Keratinocyte (primary cell): ENCODE data around the gene LRRN4CL. TPM values are rescaled to one million over a fixed set of nuclear protein-coding genes. Genes with fewer than 3 reads are reported as not detected.
A peak's percentile ranks its signal among the peaks of the same experiment; 100 is the strongest.

Experiments
- DNase-seq: peaks from one replicate; pipeline ENCODE4 v3.0.0-alpha.2; 2011; ENCODE audit warnings: low read depth, missing footprints, low spot score
- FAIRE-seq: peaks from 2 replicates; lab custom pipeline; 2011; peaks lifted over from hg19 to GRCh38; lab: Jason Lieb, UNC
- H2AFZ ChIP-seq: 2 replicates; pipeline ENCODE4 v1.6.0; 2012; ENCODE audit warnings: low read length, control low read depth, inconsistent platforms; ENCODE audit not compliant: control insufficient read depth
- H3K27ac ChIP-seq: 2 replicates; pipeline ENCODE4 v1.5.1; 2011; ENCODE audit warnings: low read length; ENCODE audit not compliant: control insufficient read depth, insufficient read depth
- H3K27me3 ChIP-seq: 3 replicates; pipeline ENCODE4 v1.6.0; 2011; ENCODE audit warnings: low read length; ENCODE audit not compliant: control insufficient read depth, insufficient read depth; ENCODE audit errors: extremely low read depth
- H3K36me3 ChIP-seq, 2 experiments: 2 replicates in 1 of 2; 3 replicates in 1 of 2; pipeline ENCODE4 v1.5.1; 2011; ENCODE audit warnings: low read length in 2 of 2, mild to moderate bottlenecking in 1 of 2; ENCODE audit not compliant: control insufficient read depth in 2 of 2, insufficient read depth in 2 of 2; ENCODE audit errors: extremely low read depth in 1 of 2
- H3K4me1 ChIP-seq: 3 replicates; pipeline ENCODE4 v1.5.1; 2011; ENCODE audit warnings: low read length; ENCODE audit not compliant: control insufficient read depth, insufficient read depth; ENCODE audit errors: extremely low read depth
- H3K4me2 ChIP-seq: 3 replicates; pipeline ENCODE4 v1.6.0; 2011; ENCODE audit warnings: low read depth, low read length; ENCODE audit not compliant: control insufficient read depth, insufficient read depth; ENCODE audit errors: extremely low read depth
- H3K4me3 ChIP-seq, 3 experiments: fragments of 200-600 bp in 1 of 3; sonication (generic) in 1 of 3; 2 replicates in 2 of 3; 3 replicates in 1 of 3; pipeline ENCODE4 v1.5.1; 2011 to 2016; ENCODE audit warnings: low read length in 3 of 3, mild to moderate bottlenecking in 3 of 3, control low read depth in 2 of 3, inconsistent platforms in 1 of 3, low read depth in 1 of 3, mixed read lengths in 1 of 3, mixed run types in 1 of 3, moderate library complexity in 1 of 3; ENCODE audit not compliant: control insufficient read depth in 2 of 3, insufficient read depth in 2 of 3; ENCODE audit errors: extremely low read depth in 1 of 3
- H3K79me2 ChIP-seq: 2 replicates; pipeline ENCODE4 v1.6.0; 2012; ENCODE audit warnings: low read length; ENCODE audit not compliant: control insufficient read depth, insufficient read depth
- H3K9ac ChIP-seq: 3 replicates; pipeline ENCODE4 v1.6.0; 2011; ENCODE audit warnings: low read length; ENCODE audit not compliant: control insufficient read depth, insufficient read depth; ENCODE audit errors: extremely low read depth
- H3K9me1 ChIP-seq: 3 replicates; pipeline ENCODE4 v1.6.0; 2011; ENCODE audit warnings: low read length; ENCODE audit not compliant: control insufficient read depth, insufficient read depth; ENCODE audit errors: extremely low read depth
- H3K9me3 ChIP-seq: 2 replicates; pipeline ENCODE4 v1.5.1; 2012; ENCODE audit warnings: low read depth, low read length; ENCODE audit not compliant: control insufficient read depth
- H4K20me1 ChIP-seq: 3 replicates; pipeline ENCODE4 v1.6.0; 2011; ENCODE audit warnings: low read length; ENCODE audit not compliant: control insufficient read depth, insufficient read depth; ENCODE audit errors: extremely low read depth
- CTCF ChIP-seq, 3 experiments: IDR thresholded peaks in 1 of 3; conservative IDR thresholded peaks in 1 of 3; optimal IDR thresholded peaks in 1 of 3; 2 replicates in 2 of 3; 3 replicates in 1 of 3; pipeline versions ENCODE3 to v1.5.1; 2011; ENCODE audit warnings: low read length in 3 of 3, mild to moderate bottlenecking in 3 of 3, moderate library complexity in 2 of 3, control low read depth in 1 of 3, inconsistent platforms in 1 of 3; ENCODE audit not compliant: insufficient read depth in 2 of 3; ENCODE audit errors: extremely low read depth in 1 of 3
- EZH2 ChIP-seq: IDR thresholded peaks from one replicate; pipeline ENCODE4 v1.6.1; 2012; ENCODE audit warnings: inconsistent platforms, mild to moderate bottlenecking, low read length, moderate library complexity
- dilution Hi-C: fragments of 300-500 bp; cut with MboI; formaldehyde crosslinking; loops from one replicate; pipeline ENCODE4 v1.7.0; 2020; ENCODE audit warnings: low sequenced_read_pairs; ENCODE audit not compliant: extremely low pct_ligation_motif_present
- polyA plus RNA-seq, 5 experiments: library from polyadenylated mRNA; depleted of rRNA in 3 of 5; stranded (reverse) in 3 of 5; stranded (forward) in 1 of 5; unstranded in 1 of 5; fragments of >200 nt; gene quantifications; 1 replicate in 1 of 5; 2 replicates in 3 of 5; 3 replicates in 1 of 5; pipeline versions ENCODE4 v1.2.1 to v1.2.3, GENCODE V29; 2011 to 2012; ENCODE audit warnings: missing spikeins in 2 of 5, low read depth in 1 of 5, low replicate concordance in 1 of 5

Gene LRRN4CL
- polyA plus RNA-seq, 1 donor (not counting 4 experiments of a cell fraction or from before 2014, with no cell fraction given) = 0.08 TPM

GRCh38 chr11:62669420-62670161 lies 19.7 kb downstream of the LRRN4CL start:
- peak overlapping the region; percentile 48 for H3K4me2 ChIP-seq
- no peaks in the 10 kb centered on the region for H3K9me3 ChIP-seq
- DNase-seq = no peak
- FAIRE-seq = no peak
- peaks cover 4% of the 10 kb centered on the region for H4K20me1 ChIP-seq
- H3K4me3 ChIP-seq = peak overlapping the region in 1 of 3 experiments; percentile 0
- no peak overlapping the region for H3K27ac ChIP-seq
- peaks cover 14 to 30% of the 10 kb centered on the region in 2 experiments for H3K36me3 ChIP-seq
- peaks cover 53% of the 10 kb centered on the region for H3K79me2 ChIP-seq
- H3K9ac ChIP-seq = no peak overlapping the region
- dilution Hi-C loops = no loop called here
- no peak for TF ChIP-seq CTCF (optimal IDR thresholded peaks at IDR 0.05 in 1 of 3, IDR thresholded peaks at IDR 0.05 in 1 of 3, conservative IDR thresholded peaks at IDR 0.05 in 1 of 3; ENCODE audit: extremely low read depth in 1 of 3, insufficient read depth in 2 of 3, low read length in 3 of 3)
- TF ChIP-seq EZH2 = no peak
- H2AFZ ChIP-seq = no peak overlapping the region
- H3K9me1 ChIP-seq = no peaks in the 10 kb centered on the region
- H3K4me1 ChIP-seq = peaks cover 29% of the 10 kb centered on the region
- no peaks in the 10 kb centered on the region for H3K27me3 ChIP-seq

- Histone ChIP-seq H3K4me1 (peaks cover 25% of the 10 kb centered on the region), H2AFZ (no peak overlapping the region), H3K4me3 (no peak overlapping the region), H3K9ac (no peak overlapping the region), H4K20me1 (peaks cover 4% of the 10 kb centered on the region), H3K27ac (no peak overlapping the region), H3K9me1 (no peaks in the 10 kb centered on the region), H3K79me2 (peaks cover 57% of the 10 kb centered on the region), H3K27me3 (no peaks in the 10 kb centered on the region), H3K9me3 (no peaks in the 10 kb centered on the region), H3K4me2 (peak overlapping the region; percentile 95), H3K36me3 (peaks cover 20 to 37% of the 10 kb centered on the region in 2 experiments)
- no peak for DNase-seq
- TF ChIP-seq CTCF (optimal IDR thresholded peaks at IDR 0.05 in 1 of 3, IDR thresholded peaks at IDR 0.05 in 1 of 3, conservative IDR thresholded peaks at IDR 0.05 in 1 of 3; ENCODE audit: extremely low read depth in 1 of 3, insufficient read depth in 2 of 3, low read length in 3 of 3) (no peak), EZH2 (no peak)
- FAIRE-seq = no peak
- dilution Hi-C loops = no loop called here
Observed at GRCh38 chr11:62667460-62667859, 21.9 kb downstream of the LRRN4CL start.
